ENCODE measurements around the gene BACH1. TPM values are rescaled to one million over a fixed set of nuclear protein-coding genes. Genes with fewer than 3 reads are reported as not detected.

The BACH1 gene
- total RNA-seq, 1 donor from 2014 or later: 49.4 TPM

DNA sequence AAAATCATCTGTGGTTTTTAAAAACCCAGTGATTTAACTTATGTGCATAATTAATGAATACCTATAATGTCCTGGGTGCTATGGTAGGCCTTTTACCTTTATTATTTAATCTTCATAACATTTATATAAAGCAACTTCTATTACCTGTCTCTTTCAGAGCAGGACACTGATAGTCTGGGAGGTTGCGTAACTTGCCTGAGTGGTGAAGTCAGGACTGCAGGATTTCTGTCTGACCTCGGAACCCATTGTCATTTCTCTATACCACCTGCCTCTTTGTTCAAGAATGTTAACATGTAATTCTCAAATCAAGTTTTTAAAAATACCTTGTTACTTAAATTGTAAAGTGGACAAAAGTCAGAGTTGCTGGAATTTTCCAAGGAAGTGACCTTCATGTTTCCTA is 41.0 kb upstream of the BACH1 start:
- Mint-ChIP-seq H3K27me3 (ENCODE audit: unreplicated experiment) (peaks cover 3% of the 10 kb centered on the region), H3K9me3 (ENCODE audit: unreplicated experiment) (peaks cover 12% of the 10 kb centered on the region), H3K27ac (ENCODE audit: unreplicated experiment) (no peak overlapping the region), H3K4me1 (ENCODE audit: unreplicated experiment) (peaks cover 17% of the 10 kb centered on the region), H3K4me3 (ENCODE audit: unreplicated experiment) (no peak overlapping the region), H3K36me3 (ENCODE audit: low read depth, unreplicated experiment) (peaks cover 6% of the 10 kb centered on the region)
- TF ChIP-seq, protein P1, sequence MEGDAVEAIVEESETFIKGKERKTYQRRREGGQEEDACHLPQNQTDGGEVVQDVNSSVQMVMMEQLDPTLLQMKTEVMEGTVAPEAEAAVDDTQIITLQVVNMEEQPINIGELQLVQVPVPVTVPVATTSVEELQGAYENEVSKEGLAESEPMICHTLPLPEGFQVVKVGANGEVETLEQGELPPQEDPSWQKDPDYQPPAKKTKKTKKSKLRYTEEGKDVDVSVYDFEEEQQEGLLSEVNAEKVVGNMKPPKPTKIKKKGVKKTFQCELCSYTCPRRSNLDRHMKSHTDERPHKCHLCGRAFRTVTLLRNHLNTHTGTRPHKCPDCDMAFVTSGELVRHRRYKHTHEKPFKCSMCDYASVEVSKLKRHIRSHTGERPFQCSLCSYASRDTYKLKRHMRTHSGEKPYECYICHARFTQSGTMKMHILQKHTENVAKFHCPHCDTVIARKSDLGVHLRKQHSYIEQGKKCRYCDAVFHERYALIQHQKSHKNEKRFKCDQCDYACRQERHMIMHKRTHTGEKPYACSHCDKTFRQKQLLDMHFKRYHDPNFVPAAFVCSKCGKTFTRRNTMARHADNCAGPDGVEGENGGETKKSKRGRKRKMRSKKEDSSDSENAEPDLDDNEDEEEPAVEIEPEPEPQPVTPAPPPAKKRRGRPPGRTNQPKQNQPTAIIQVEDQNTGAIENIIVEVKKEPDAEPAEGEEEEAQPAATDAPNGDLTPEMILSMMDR (IDR thresholded peaks at IDR 0.05; ENCODE audit: unreplicated experiment): no peak
- no peak for DNase-seq (ENCODE audit: low spot score)

- Mint-ChIP-seq H3K27ac (ENCODE audit: unreplicated experiment) (no peak overlapping the region), H3K27me3 (ENCODE audit: unreplicated experiment) (peaks cover 3% of the 10 kb centered on the region), H3K36me3 (ENCODE audit: low read depth, unreplicated experiment) (peaks cover 3% of the 10 kb centered on the region), H3K4me1 (ENCODE audit: unreplicated experiment) (peaks cover 17% of the 10 kb centered on the region), H3K4me3 (ENCODE audit: unreplicated experiment) (no peak overlapping the region), H3K9me3 (ENCODE audit: unreplicated experiment) (peaks cover 8% of the 10 kb centered on the region)
- TF ChIP-seq, protein P1 (IDR thresholded peaks at IDR 0.05; ENCODE audit: unreplicated experiment): no peak
- no peak for DNase-seq (ENCODE audit: low spot score)
Observed at GRCh38 chr21:29258626-29259338, 39.9 kb upstream of the BACH1 start.

- H3K4me3 Mint-ChIP-seq (ENCODE audit: unreplicated experiment): no peak overlapping the region
- no peak overlapping the region for H3K27ac Mint-ChIP-seq (ENCODE audit: unreplicated experiment)
- TF ChIP-seq, protein P1 (IDR thresholded peaks at IDR 0.05; ENCODE audit: unreplicated experiment): no peak
- peaks cover 17% of the 10 kb centered on the region for H3K4me1 Mint-ChIP-seq (ENCODE audit: unreplicated experiment)
- peaks cover 3% of the 10 kb centered on the region for H3K27me3 Mint-ChIP-seq (ENCODE audit: unreplicated experiment)
- DNase-seq (ENCODE audit: low spot score): no peak
- H3K36me3 Mint-ChIP-seq (ENCODE audit: low read depth, unreplicated experiment): no peaks in the 10 kb centered on the region
- no peaks in the 10 kb centered on the region for H3K9me3 Mint-ChIP-seq (ENCODE audit: unreplicated experiment)
Observed at GRCh38 chr21:29260461-29260860, 38.3 kb upstream of the BACH1 start.

DNA sequence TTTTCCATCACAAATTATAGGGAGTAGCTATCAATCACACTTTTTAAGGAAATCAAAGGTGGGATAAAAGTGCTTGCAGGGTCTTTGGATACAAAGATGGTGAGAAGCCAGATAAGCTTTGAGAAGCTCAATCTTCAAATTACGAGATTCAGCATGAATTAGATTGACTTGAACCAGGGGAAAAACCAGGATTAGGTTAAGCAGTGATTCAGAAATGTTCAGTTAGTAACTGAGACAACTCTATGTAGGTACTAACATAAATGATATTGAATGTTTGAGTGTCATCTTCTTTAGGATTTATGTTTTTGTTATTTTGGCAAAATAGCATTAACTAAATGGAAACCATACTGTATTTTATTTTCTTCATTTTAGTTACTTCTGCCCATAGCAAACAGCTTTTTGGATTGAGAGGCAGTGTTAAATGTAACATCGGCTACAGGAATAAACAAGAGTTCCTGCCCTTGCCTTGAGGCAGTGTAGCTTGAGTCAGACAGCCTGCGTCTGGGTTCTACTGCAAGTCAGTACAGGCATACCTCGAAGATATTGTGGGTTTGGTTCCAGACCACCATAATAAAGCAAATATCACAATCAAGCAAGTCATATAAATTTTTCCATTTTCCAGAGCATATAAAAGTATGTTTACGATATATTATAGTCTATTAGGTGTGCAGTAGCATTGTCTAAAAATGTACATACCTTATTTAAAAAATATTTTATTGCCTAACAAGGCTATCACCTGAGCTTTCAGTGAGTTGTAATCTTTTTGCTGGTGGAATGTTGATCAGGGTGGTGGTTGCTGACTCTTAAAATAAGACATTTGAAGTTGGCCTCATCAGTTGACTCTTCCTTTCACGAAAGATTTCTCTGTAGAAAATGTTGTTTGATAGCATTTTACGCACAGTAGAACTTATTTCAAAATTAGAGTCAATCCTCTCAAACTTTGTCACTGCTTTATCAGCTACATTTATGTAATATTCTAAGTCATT is 36.9 kb upstream of the BACH1 start:
- Mint-ChIP-seq H3K9me3 (ENCODE audit: unreplicated experiment) (no peaks in the 10 kb centered on the region), H3K27ac (ENCODE audit: unreplicated experiment) (no peak overlapping the region), H3K4me1 (ENCODE audit: unreplicated experiment) (peaks cover 17% of the 10 kb centered on the region), H3K27me3 (ENCODE audit: unreplicated experiment) (peaks cover 5% of the 10 kb centered on the region), H3K36me3 (ENCODE audit: low read depth, unreplicated experiment) (no peaks in the 10 kb centered on the region), H3K4me3 (ENCODE audit: unreplicated experiment) (no peak overlapping the region)
- DNase-seq (ENCODE audit: low spot score): no peak
- TF ChIP-seq, protein P1 (IDR thresholded peaks at IDR 0.05; ENCODE audit: unreplicated experiment): no peak
